ENCODE results near the gene CPS1.

DNA sequence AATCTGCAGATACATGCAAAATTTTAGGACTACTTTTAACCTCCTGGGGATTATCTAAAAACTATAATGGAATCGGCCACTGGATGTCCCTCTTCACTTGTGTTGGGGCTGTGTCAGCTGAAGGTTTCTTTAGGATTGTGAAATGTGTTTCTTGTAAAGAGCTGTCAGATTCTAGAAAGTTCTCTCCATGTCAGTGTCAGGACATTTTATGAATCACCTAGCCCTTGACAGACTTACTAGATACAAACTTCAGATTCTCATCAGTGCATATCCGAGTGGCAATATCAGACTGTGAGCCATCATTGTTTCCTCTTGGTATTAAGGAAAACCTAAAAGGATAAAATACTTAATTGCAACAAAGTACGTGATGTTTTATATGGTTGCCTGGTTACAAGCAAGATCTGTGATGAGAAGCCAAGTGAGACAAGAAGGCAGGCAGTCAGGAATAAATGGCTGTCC, 107.3 kb downstream of the CPS1 start:
- TF ChIP-seq, protein P1, sequence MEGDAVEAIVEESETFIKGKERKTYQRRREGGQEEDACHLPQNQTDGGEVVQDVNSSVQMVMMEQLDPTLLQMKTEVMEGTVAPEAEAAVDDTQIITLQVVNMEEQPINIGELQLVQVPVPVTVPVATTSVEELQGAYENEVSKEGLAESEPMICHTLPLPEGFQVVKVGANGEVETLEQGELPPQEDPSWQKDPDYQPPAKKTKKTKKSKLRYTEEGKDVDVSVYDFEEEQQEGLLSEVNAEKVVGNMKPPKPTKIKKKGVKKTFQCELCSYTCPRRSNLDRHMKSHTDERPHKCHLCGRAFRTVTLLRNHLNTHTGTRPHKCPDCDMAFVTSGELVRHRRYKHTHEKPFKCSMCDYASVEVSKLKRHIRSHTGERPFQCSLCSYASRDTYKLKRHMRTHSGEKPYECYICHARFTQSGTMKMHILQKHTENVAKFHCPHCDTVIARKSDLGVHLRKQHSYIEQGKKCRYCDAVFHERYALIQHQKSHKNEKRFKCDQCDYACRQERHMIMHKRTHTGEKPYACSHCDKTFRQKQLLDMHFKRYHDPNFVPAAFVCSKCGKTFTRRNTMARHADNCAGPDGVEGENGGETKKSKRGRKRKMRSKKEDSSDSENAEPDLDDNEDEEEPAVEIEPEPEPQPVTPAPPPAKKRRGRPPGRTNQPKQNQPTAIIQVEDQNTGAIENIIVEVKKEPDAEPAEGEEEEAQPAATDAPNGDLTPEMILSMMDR (IDR thresholded peaks at IDR 0.05): no peak
- TF ChIP-seq POLR2A (IDR thresholded peaks at IDR 0.05): no peak

Data from uterus (tissue), 2 donors.